ENCODE measurements around the gene MAP2K3.
"Not testable (repeated sequence)": the region's sequence is repeated elsewhere in the genome, so short reads cannot be mapped to it uniquely, and the experiment has no call there.

GRCh38 chr17:21339571-21339970 lies 55.1 kb downstream of the MAP2K3 start:
- TF ChIP-seq CTCF, POLR2A (IDR thresholded peaks at IDR 0.05): not testable (repeated sequence)

All from right lobe of liver (tissue), 4 donors.